ENCODE measurements around the gene EFNB1. TPM values are rescaled to one million over a fixed set of nuclear protein-coding genes. Genes with fewer than 3 reads are reported as not detected.

The EFNB1 gene
- total RNA-seq, 1 donor from 2014 or later = 17.2 TPM

DNA sequence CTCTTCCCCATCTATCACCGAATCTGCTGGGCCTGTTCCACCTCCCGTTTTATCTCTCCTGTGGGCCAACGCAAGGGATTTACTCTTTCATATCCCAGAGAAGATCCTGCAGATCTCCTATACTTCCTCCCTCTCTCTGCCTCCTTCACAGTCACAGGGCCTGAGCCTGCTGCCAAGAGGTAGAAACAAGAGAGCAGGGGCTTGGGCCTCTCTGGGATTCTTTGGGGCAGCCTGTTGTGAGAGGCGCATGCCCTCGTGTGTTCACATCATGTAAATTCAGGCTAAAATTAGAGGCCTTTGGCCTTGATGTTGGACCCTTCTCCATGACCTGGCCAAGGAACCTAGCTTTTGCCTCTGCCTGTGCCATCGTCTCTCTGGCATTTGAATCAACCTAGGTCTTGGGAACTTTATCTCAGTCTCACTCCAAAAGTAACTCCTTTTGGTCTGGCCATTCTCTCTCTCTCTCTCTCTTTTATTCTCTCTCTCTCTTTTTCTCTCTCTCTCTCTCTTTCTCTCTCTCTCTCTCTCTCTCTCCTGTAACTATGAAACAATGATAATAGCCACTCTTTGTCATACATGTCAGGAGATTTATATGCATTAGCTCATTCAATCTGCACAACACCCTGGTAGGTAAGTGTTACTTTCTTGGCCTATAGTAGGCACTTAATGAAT lies 20.0 kb upstream of the EFNB1 start:
- H3K9me3 Mint-ChIP-seq (ENCODE audit: unreplicated experiment) = peaks cover 15% of the 10 kb centered on the region
- H3K27ac Mint-ChIP-seq (ENCODE audit: unreplicated experiment) = no peak overlapping the region
- H3K4me1 Mint-ChIP-seq (ENCODE audit: unreplicated experiment) = no peaks in the 10 kb centered on the region
- peak; percentile 39 for TF ChIP-seq CTCF (IDR thresholded peaks at IDR 0.05)
- H3K4me3 Mint-ChIP-seq (ENCODE audit: unreplicated experiment) = no peak overlapping the region
- peak; percentile 54 for DNase-seq (ENCODE audit: extremely low spot score, unreplicated experiment)
- peaks cover 7% of the 10 kb centered on the region for H3K27me3 Mint-ChIP-seq (ENCODE audit: unreplicated experiment)
- H3K36me3 Mint-ChIP-seq (ENCODE audit: unreplicated experiment) = no peaks in the 10 kb centered on the region

- DNase-seq (ENCODE audit: extremely low spot score, unreplicated experiment) = peak; percentile 76
- Mint-ChIP-seq H3K9me3 (ENCODE audit: unreplicated experiment) (no peaks in the 10 kb centered on the region), H3K27ac (ENCODE audit: unreplicated experiment) (no peak overlapping the region), H3K27me3 (ENCODE audit: unreplicated experiment) (peaks cover 2% of the 10 kb centered on the region), H3K4me1 (ENCODE audit: unreplicated experiment) (no peaks in the 10 kb centered on the region), H3K36me3 (ENCODE audit: unreplicated experiment) (no peaks in the 10 kb centered on the region), H3K4me3 (ENCODE audit: unreplicated experiment) (no peak overlapping the region)
- TF ChIP-seq CTCF (IDR thresholded peaks at IDR 0.05) = no peak
Measured at GRCh38 chrX:68820476-68821110, 8.2 kb upstream of the EFNB1 start.

GRCh38 chrX:68821616-68822015 lies 7.2 kb upstream of the EFNB1 start:
- no peak for TF ChIP-seq CTCF (IDR thresholded peaks at IDR 0.05)

GRCh38 chrX:68822641-68823410 lies 6.0 kb upstream of the EFNB1 start:
- Mint-ChIP-seq H3K4me1 (ENCODE audit: unreplicated experiment) (no peaks in the 10 kb centered on the region), H3K27ac (ENCODE audit: unreplicated experiment) (no peak overlapping the region), H3K27me3 (ENCODE audit: unreplicated experiment) (no peaks in the 10 kb centered on the region), H3K4me3 (ENCODE audit: unreplicated experiment) (no peak overlapping the region), H3K36me3 (ENCODE audit: unreplicated experiment) (no peaks in the 10 kb centered on the region), H3K9me3 (ENCODE audit: unreplicated experiment) (no peaks in the 10 kb centered on the region)
- peak; percentile 68 for TF ChIP-seq CTCF (IDR thresholded peaks at IDR 0.05)
- peak; percentile 80 for DNase-seq (ENCODE audit: extremely low spot score, unreplicated experiment)

More at GRCh38 chrX:68821616-68822015, 7.2 kb upstream of the EFNB1 start:
- Mint-ChIP-seq H3K4me3 (ENCODE audit: unreplicated experiment) (no peak overlapping the region), H3K4me1 (ENCODE audit: unreplicated experiment) (no peaks in the 10 kb centered on the region), H3K27ac (ENCODE audit: unreplicated experiment) (no peak overlapping the region), H3K27me3 (ENCODE audit: unreplicated experiment) (no peaks in the 10 kb centered on the region), H3K36me3 (ENCODE audit: unreplicated experiment) (no peaks in the 10 kb centered on the region), H3K9me3 (ENCODE audit: unreplicated experiment) (no peaks in the 10 kb centered on the region)
- DNase-seq (ENCODE audit: extremely low spot score, unreplicated experiment) = peak; percentile 60

All from osteocyte (in vitro differentiated cells).